Activated gamma-delta T cell treated with Interleukin-2 at 50 U/mL for 16 hours (primary cell): ENCODE data around the gene MTAP.

Experiments used
- DNase-seq: peaks from one replicate; pipeline ENCODE4 v3.0.0-alpha.2; 2020

MTAP gene

GRCh38 chr9:21972361-21972760 is 169.9 kb downstream of the MTAP start:
- no peak for DNase-seq

GRCh38 chr9:21974343-21974721 is 171.9 kb downstream of the MTAP start:
- DNase-seq, result no peak

GRCh38 chr9:21974722-21975409 is 172.4 kb downstream of the MTAP start:
- DNase-seq, result no peak

GRCh38 chr9:21976334-21976875 is 174.0 kb downstream of the MTAP start:
- DNase-seq, result no peak

GRCh38 chr9:21982391-21982790 is 180.0 kb downstream of the MTAP start:
- DNase-seq, result no peak

- DNase-seq, result no peak
Observed at GRCh38 chr9:21982861-21983560, 180.6 kb downstream of the MTAP start.

- DNase-seq, result no peak
Observed at GRCh38 chr9:21983561-21983935, 181.1 kb downstream of the MTAP start.

- no peak for DNase-seq
Observed at GRCh38 chr9:21984101-21984500, 181.7 kb downstream of the MTAP start.

- DNase-seq, result no peak
Observed at GRCh38 chr9:21985964-21986667, 183.7 kb downstream of the MTAP start.
